ENCODE measurements around the gene PHKB.

- TF ChIP-seq CTCF (IDR thresholded peaks at IDR 0.05; ENCODE audit: poor library complexity, severe bottlenecking) (no peak), POLR2AphosphoS5 (IDR thresholded peaks at IDR 0.05) (peak; percentile 61)
These were observed 264.1 kb downstream of the PHKB start for GRCh38 chr16:47725188-47725695.
